NB4 (cell line): ENCODE measurements around the gene ROBO1.

Experiments used
- DNase-seq: peaks from one replicate; pipeline ENCODE4 v3.0.0; 2010; ENCODE audit warnings: low read depth
- H3K4me3 ChIP-seq: one replicate; pipeline ENCODE4 v1.5.1; 2011; ENCODE audit warnings: mild to moderate bottlenecking, low read depth, low read length, moderate library complexity
- CTCF ChIP-seq: IDR thresholded peaks from one replicate; pipeline ENCODE4 v1.5.1; 2012; ENCODE audit warnings: low read depth, low read length
- MAX ChIP-seq: IDR thresholded peaks from 2 replicates; pipeline ENCODE4 v1.6.1; 2011; ENCODE audit warnings: low read depth, low read length
- MYC ChIP-seq: IDR thresholded peaks from 2 replicates; pipeline ENCODE4 v1.6.1; 2011; ENCODE audit warnings: low read depth, low read length
- POLR2A ChIP-seq: IDR thresholded peaks from 2 replicates; pipeline ENCODE4 v1.6.1; 2011; ENCODE audit warnings: mild to moderate bottlenecking; ENCODE audit not compliant: insufficient read length; ENCODE audit errors: extremely low read depth

ROBO1 gene

GRCh38 chr3:78703944-78704343 is 1063.9 kb downstream of the ROBO1 start:
- TF ChIP-seq MYC: no peak
- no peak for TF ChIP-seq POLR2A
- TF ChIP-seq MAX: no peak
- no peak for TF ChIP-seq CTCF
- DNase-seq: no peak
- H3K4me3 ChIP-seq: no peak overlapping the region

- TF ChIP-seq MYC (no peak), CTCF (no peak), MAX (no peak), POLR2A (no peak)
- no peak overlapping the region for H3K4me3 ChIP-seq
- DNase-seq: no peak
Measured at GRCh38 chr3:78701537-78701936, 1066.3 kb downstream of the ROBO1 start.

- no peak for DNase-seq
- TF ChIP-seq MYC: no peak
- no peak for TF ChIP-seq POLR2A
- no peak for TF ChIP-seq MAX
- TF ChIP-seq CTCF: no peak
- no peak overlapping the region for H3K4me3 ChIP-seq
Measured at GRCh38 chr3:78698431-78698830, 1069.4 kb downstream of the ROBO1 start.

- H3K4me3 ChIP-seq: no peak overlapping the region
- DNase-seq: no peak
- TF ChIP-seq POLR2A (no peak), MAX (no peak), MYC (no peak), CTCF (no peak)
Measured at GRCh38 chr3:78697426-78697825, 1070.4 kb downstream of the ROBO1 start.

GRCh38 chr3:78690766-78691165 is 1077.0 kb downstream of the ROBO1 start:
- DNase-seq: no peak
- no peak overlapping the region for H3K4me3 ChIP-seq
- TF ChIP-seq CTCF (no peak), MAX (no peak), POLR2A (no peak), MYC (no peak)

- no peak overlapping the region for H3K4me3 ChIP-seq
- no peak for DNase-seq
Measured at GRCh38 chr3:78689378-78689777, 1078.4 kb downstream of the ROBO1 start.

More at GRCh38 chr3:78689378-78689777, 1078.4 kb downstream of the ROBO1 start:
- TF ChIP-seq POLR2A (no peak), CTCF (no peak), MAX (no peak), MYC (no peak)
